ENCODE results near the gene UNC80.

GRCh38 chr2:209974576-209974975 lies 202.9 kb downstream of the UNC80 start:
- TF ChIP-seq, protein P1, sequence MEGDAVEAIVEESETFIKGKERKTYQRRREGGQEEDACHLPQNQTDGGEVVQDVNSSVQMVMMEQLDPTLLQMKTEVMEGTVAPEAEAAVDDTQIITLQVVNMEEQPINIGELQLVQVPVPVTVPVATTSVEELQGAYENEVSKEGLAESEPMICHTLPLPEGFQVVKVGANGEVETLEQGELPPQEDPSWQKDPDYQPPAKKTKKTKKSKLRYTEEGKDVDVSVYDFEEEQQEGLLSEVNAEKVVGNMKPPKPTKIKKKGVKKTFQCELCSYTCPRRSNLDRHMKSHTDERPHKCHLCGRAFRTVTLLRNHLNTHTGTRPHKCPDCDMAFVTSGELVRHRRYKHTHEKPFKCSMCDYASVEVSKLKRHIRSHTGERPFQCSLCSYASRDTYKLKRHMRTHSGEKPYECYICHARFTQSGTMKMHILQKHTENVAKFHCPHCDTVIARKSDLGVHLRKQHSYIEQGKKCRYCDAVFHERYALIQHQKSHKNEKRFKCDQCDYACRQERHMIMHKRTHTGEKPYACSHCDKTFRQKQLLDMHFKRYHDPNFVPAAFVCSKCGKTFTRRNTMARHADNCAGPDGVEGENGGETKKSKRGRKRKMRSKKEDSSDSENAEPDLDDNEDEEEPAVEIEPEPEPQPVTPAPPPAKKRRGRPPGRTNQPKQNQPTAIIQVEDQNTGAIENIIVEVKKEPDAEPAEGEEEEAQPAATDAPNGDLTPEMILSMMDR (IDR thresholded peaks at IDR 0.05; ENCODE audit: extremely low read depth in 1 of 2, insufficient read depth in 1 of 2, low read depth in 1 of 2, low read length in 2 of 2) = no peak
- TF ChIP-seq POLR2AphosphoS5 (IDR thresholded peaks at IDR 0.05; ENCODE audit: insufficient read depth, low read depth, low read length) = no peak

All from endothelial cell of umbilical vein (primary cell).